ENCODE measurements around the gene PFDN1. TPM values are rescaled to one million over a fixed set of nuclear protein-coding genes. Genes with fewer than 3 reads are reported as not detected.

Gene PFDN1
- total RNA-seq, 1 experiment from 2014 or later: 54.4 TPM

- no peaks in the 10 kb centered on the region for H3K27me3 ChIP-seq (ENCODE audit: control insufficient read depth, insufficient read depth, low read length)
- H3K4me3 ChIP-seq (ENCODE audit: low read depth in 2 of 2, low read length in 2 of 2): no peak overlapping the region
- DNase-seq (ENCODE audit: low read depth, low spot score) (no peak), ATAC-seq (no peak)
- intact Hi-C loops (cut with micrococcal nuclease; ENCODE audit: unreplicated experiment): no loop called here
- POLR2A ChIA-PET: no interaction called here
- no peaks in the 10 kb centered on the region for H3K9me3 ChIP-seq (ENCODE audit: control insufficient read depth, insufficient read depth, low read depth, low read length)
- TF ChIP-seq CTCF (IDR thresholded peaks at IDR 0.05) (no peak), POLR2AphosphoS5 (IDR thresholded peaks at IDR 0.05; ENCODE audit: low read depth, low read length) (no peak), SIN3A (IDR thresholded peaks at IDR 0.05; ENCODE audit: borderline replicate concordance, insufficient read depth, low read depth, low read length) (no peak), REST (IDR thresholded peaks at IDR 0.05; ENCODE audit: insufficient read depth in 1 of 2, low read depth in 2 of 2, low read length in 1 of 2) (no peak), TCF7L2 (IDR thresholded peaks at IDR 0.05; ENCODE audit: low read depth, low read length) (no peak)
- peaks cover 18% of the 10 kb centered on the region for H3K4me1 ChIP-seq (ENCODE audit: control insufficient read depth, insufficient read depth, low read length)
- H3K36me3 ChIP-seq (ENCODE audit: control insufficient read depth, insufficient read depth, low read length): no peaks in the 10 kb centered on the region
- in situ Hi-C loops (cut with HindIII; ENCODE audit: low pct_unique_long_range_greater_than_20kb, low sequenced_read_pairs): no loop called here
- CTCF ChIA-PET: interaction anchor here (1.4 kb wide), 1 partner anchor 13 kb away, joined by 4 read pairs; no protein-coding TSS in a partner anchor
- BruUV-seq (replicated peaks): no TSS peak
- no peak overlapping the region for H3K27ac ChIP-seq (ENCODE audit: low read length)
Observed at GRCh38 chr5:140258016-140258415, 44.9 kb downstream of the PFDN1 start.

DNA sequence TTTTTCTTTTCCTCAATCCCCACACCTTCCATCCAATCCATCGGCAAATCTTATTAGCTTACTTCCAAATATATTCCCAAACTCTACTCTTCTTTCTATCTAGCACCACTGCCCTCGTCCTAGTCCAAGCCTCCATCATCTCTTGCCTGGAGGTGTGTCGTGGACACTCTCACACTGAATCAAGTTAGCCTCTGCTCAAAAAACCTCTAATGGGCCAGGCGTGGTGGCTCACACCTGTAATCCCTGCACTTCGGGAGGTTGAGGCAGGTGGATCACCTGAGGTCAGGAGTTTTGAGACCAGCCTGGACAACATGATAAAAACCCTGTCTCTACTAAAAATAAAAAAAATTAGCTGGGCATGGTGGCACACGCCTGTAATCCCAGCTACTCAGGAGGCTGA, 46.2 kb downstream of the PFDN1 start:
- ChIA-PET POLR2A (interaction anchor here (0.6 kb wide), 2 partner anchors 79 to 202 kb away, joined by 4 to 5 read pairs; no protein-coding TSS in a partner anchor), CTCF (interaction anchor here (0.6 to 1.4 kb wide), 5 partner anchors 8 to 90 kb away, joined by 3 to 14 read pairs (median 5); partner anchors contain the start of gene HBEGF)
- Histone ChIP-seq H3K9me3 (ENCODE audit: control insufficient read depth, insufficient read depth, low read depth, low read length) (no peaks in the 10 kb centered on the region), H3K4me1 (ENCODE audit: control insufficient read depth, insufficient read depth, low read length) (peaks cover 13% of the 10 kb centered on the region), H3K27me3 (ENCODE audit: control insufficient read depth, insufficient read depth, low read length) (no peaks in the 10 kb centered on the region), H3K27ac (ENCODE audit: low read length) (no peak overlapping the region), H3K36me3 (ENCODE audit: control insufficient read depth, insufficient read depth, low read length) (no peaks in the 10 kb centered on the region), H3K4me3 (ENCODE audit: low read depth in 2 of 2, low read length in 2 of 2) (no peak overlapping the region)
- intact Hi-C loops (cut with micrococcal nuclease; ENCODE audit: unreplicated experiment) (no loop called here), in situ Hi-C loops (cut with HindIII; ENCODE audit: low pct_unique_long_range_greater_than_20kb, low sequenced_read_pairs) (no loop called here)
- DNase-seq (ENCODE audit: low read depth, low spot score) (no peak), ATAC-seq (no peak)
- TF ChIP-seq CTCF (IDR thresholded peaks at IDR 0.05): no peak
- no peak for TF ChIP-seq POLR2AphosphoS5 (IDR thresholded peaks at IDR 0.05; ENCODE audit: low read depth, low read length)
- TF ChIP-seq TCF7L2 (IDR thresholded peaks at IDR 0.05; ENCODE audit: low read depth, low read length): no peak
- no peak for TF ChIP-seq REST (IDR thresholded peaks at IDR 0.05; ENCODE audit: insufficient read depth in 1 of 2, low read depth in 2 of 2, low read length in 1 of 2)
- no peak for TF ChIP-seq SIN3A (IDR thresholded peaks at IDR 0.05; ENCODE audit: borderline replicate concordance, insufficient read depth, low read depth, low read length)
- no TSS peak for BruUV-seq (replicated peaks)
